HK-2 (cell line): ENCODE measurements around the gene CFAP92.

Experiments used
- DNase-seq: peaks from one replicate; pipeline ENCODE4 v3.0.0-alpha.2; 2018; ENCODE audit not compliant: unreplicated experiment

CFAP92 gene, protein sequence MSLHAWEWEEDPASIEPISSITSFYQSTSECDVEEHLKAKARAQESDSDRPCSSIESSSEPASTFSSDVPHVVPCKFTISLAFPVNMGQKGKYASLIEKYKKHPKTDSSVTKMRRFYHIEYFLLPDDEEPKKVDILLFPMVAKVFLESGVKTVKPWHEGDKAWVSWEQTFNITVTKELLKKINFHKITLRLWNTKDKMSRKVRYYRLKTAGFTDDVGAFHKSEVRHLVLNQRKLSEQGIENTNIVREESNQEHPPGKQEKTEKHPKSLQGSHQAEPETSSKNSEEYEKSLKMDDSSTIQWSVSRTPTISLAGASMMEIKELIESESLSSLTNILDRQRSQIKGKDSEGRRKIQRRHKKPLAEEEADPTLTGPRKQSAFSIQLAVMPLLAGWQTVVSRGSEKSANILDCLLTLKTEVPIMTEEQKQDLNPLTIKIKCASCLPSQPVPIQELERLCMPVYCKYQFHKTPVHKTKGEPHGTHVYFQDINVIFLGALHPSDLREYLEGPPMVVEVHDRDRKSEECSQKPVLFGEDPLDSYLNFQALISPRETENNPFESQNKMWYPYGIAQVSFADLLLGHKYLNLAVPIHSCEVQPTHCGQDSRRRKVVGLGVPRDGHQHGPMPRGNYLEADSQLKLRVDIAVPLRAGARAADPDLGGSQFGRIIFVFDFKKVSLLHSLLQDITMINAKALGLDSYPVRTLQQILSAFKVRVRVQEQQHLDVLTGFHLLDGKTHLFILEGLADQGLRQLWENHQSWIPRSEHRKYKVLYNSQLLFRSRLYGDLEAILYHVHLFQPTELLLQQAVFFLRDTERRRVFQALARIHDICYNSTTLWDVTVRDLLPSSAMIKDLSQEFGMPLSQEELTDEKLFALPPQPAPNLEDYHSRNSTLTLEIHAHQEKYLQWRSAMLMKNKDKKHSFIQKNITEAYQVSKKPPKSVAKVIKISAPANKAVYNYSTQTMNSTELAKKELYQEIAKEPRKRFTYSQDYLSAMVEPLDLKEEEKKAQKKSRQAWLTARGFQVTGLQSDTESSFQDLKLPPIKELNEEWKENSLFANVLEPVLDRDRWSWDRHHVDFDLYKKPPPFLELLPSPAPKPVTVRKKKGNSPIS

GRCh38 chr3:128993461-128994172 is at the start of gene CFAP92:
Gene CFAP92, minus strand, starts transcription at chr3:128994076. Its CDS starts 772 bp downstream, at chr3:128993304.
- DNase-seq: peak; percentile 79

- no peak for DNase-seq
These were observed 46.9 kb upstream of the CFAP92 start for GRCh38 chr3:129040579-129041300.

DNA sequence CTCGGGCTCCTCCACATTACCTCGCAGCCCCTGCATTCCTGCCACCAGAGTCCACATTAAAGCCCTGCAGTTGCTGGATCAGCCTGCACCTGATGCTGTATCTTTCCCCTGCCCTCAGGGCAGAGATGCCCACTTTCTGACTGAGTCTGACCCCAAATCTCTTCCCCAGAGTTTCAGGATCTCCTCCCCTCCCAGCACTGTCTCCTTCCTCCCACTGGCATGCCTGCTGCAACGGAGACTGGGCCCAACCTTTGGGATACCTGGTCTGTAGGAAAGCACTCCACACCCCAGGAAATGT is 46.1 kb upstream of the CFAP92 start:
- DNase-seq: no peak

DNA sequence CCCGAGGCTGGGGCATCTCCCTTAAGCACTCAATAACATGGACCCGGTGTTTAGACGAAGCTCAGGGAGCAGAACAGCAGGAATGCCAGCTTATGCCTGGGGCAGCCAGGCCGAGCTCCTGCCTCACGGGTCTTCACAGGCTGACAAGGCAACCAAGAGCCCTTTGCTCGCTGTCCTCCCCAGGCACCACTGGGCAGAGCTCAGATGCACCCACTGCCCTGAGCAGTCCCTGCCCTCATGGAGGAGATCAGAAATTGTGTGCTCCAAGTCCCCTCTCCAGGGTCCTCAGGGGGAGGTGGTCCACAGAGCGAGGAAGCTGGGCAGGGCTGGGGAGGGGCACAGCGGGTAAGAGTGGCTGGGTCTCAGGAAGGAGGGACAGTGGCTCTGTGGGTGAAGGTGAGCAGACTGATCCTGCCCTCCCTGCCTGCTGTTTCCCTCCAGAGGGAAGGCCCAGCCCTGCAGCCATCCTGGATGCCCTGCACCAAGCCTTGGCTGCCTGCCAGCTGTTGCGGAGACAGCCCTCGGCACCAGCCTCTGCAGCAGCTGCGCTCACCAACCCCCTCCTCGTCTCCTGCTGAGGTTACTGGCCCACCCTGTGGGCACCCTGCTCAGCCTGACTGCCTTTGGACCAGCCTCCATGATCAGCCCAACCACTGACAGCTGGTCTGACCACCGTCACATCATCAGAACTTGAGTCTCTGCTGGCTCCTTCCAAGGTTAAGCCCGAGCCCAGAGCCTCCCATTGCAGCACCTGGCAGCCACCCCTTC is 45.6 kb upstream of the CFAP92 start:
- DNase-seq: no peak

GRCh38 chr3:129038121-129038855 is 44.4 kb upstream of the CFAP92 start:
- DNase-seq: no peak

GRCh38 chr3:129037093-129037419 is 43.2 kb upstream of the CFAP92 start:
- DNase-seq: no peak

DNA sequence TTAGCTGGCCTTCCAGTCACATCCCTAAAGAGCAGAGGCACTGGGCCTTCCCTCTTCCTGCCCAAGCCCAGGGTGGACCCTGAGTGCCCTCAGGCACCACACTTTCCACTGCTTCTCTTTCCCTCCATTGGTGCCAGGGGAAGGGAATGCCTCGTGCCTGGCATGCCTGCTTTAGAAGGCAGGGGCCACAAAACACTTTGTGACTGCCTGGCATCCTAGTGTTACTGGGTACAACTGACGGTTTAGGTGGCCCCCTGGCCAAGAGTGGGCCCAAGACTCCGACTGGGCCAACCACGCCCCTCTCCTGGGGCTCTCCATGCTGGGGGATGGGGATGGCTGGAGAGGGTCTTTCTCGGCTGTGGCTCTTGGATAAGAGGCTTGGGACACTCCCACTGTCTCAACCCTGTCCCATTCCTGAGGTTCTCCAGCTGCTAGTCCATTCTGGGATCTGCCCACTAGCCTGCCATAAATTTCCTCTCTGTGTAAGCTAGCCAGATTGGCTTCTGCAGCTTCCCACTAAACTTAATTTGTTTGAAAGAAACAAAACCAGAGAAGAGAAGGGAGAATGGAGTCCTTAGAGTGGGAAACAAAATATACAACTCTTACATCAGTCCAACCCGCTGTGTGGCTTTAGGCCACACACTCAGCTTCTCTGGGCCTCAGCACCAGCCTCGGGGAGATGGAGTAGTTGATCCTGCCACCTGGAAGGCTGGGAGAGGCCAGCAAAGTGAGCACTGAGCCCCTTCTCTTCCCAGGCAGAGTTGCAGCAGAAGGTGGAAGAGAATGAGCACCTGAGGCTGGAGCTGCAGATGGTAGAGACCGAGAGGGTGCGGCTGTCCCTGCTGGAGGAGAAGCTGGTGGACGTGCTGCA is 42.6 kb upstream of the CFAP92 start:
- DNase-seq: no peak

GRCh38 chr3:129035360-129036221 is 41.7 kb upstream of the CFAP92 start:
- DNase-seq: no peak

DNA sequence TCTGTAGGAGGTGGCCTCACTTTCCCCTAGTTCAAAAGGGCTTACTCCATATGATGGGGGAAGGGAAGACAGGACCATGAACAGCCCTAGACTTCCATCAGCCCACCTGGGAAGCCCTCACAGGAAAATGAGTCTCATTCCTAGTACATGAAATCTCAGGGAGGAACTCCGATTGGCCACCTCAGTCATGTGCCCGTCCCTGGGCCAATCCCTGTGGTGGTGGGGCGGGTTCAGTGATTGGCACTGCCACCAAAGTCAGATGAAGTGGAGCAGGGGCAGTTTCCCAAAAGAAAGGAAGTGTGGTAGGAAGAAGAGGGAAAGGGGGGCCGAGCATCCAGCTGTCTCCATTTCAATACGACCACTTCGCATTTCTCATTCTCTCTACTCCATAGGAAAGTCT is 40.8 kb upstream of the CFAP92 start:
- no peak for DNase-seq

DNA sequence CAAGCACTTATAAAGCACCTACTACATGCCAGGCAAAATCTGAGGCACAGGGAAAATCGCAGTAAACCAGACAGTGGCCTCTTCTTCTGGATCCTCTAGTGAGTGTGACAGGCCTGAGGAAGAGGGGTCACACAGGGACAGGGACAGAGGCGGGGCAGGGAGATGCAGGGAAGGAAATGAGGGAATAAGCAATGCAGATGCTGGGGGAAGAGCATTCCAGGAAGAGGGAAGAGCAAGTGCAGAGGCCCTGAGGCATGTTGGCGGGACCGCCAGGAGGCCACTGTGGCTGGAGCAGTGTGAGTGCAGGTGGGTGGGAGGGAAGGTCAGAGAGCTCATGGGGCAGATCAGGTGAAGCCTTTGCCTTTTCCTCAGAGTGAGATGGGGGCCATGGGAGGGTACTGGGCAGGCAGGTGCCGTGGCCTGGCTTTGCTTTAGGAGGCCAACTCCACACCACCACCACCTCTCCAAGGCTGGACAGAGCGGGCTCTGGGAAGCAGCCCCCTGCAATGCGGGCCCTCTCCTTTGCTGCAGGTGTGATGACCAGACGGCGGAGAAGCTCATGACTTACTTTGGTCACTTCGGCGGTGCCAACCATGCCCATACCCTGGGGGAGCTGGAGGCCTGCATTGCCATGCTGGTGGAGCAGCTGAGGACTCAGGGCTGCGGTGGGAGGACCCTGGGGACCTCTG is 39.9 kb upstream of the CFAP92 start:
- no peak for DNase-seq

GRCh38 chr3:129033151-129033550 is 39.3 kb upstream of the CFAP92 start:
- no peak for DNase-seq

- no peak for DNase-seq
These were observed 38.8 kb upstream of the CFAP92 start for GRCh38 chr3:129032716-129033115.

- DNase-seq: no peak
These were observed 37.8 kb upstream of the CFAP92 start for GRCh38 chr3:129031476-129032215.

- no peak for DNase-seq
These were observed 36.7 kb upstream of the CFAP92 start for GRCh38 chr3:129030611-129031010.

GRCh38 chr3:129028866-129029265 is 35.0 kb upstream of the CFAP92 start:
- no peak for DNase-seq

DNA sequence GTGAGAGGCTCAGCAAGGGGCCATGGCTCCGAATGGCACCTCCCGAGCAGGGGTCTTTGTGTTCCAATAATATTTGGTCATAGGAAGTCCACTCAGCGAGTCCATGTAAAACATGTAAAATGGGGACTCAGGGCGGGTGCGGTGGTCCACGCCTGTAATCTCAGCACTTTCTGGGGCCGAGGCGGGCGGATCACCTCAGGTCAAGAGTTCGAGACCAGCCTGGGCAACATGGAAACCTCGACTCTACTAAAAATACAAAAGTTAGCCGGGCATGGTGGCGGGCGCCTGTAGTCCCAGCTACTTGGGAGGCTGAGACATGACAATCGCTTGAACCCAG is 33.6 kb upstream of the CFAP92 start:
- no peak for DNase-seq
